HepG2 (cell line): Measurements from ENCODE around the gene MST1R. TPM values are rescaled to one million over a fixed set of nuclear protein-coding genes. Genes with fewer than 3 reads are reported as not detected.

Source experiments
- CEBPB ChIP-seq: IDR thresholded peaks from 2 replicates; pipeline ENCODE4 v1.6.1; 2011; ENCODE audit warnings: low read depth, low read length, improper control_type of control experiment, borderline replicate concordance
- CERS6 ChIP-seq: sonication (generic); formaldehyde crosslinking; IDR thresholded peaks from 2 replicates; pipeline ENCODE4 v1.5.0; 2020; ENCODE audit warnings: missing genetic modification reagents
- CHD2 ChIP-seq: IDR thresholded peaks from 2 replicates; pipeline ENCODE4 v1.6.1; 2011; ENCODE audit warnings: low read depth, low read length, improper control_type of control experiment
- DMAP1 ChIP-seq: IDR thresholded peaks from 2 replicates; pipeline ENCODE4 v1.6.1; 2016
- FIP1L1 ChIP-seq: fragments of 200-400 bp; formaldehyde crosslinking; IDR thresholded peaks from 2 replicates; pipeline ENCODE4 v1.6.1; 2018; ENCODE audit warnings: low read depth, mild to moderate bottlenecking, low read length, moderate library complexity, borderline replicate concordance; ENCODE audit not compliant: insufficient read depth
- GLI4 ChIP-seq: sonication (generic); formaldehyde crosslinking; IDR thresholded peaks from 2 replicates; pipeline ENCODE4 v1.5.1; 2020; ENCODE audit warnings: missing genetic modification reagents, mild to moderate bottlenecking, moderate library complexity, borderline replicate concordance
- HOXA7 ChIP-seq: sonication (generic); formaldehyde crosslinking; IDR thresholded peaks from 2 replicates; pipeline ENCODE4 v1.8.1; 2022; ENCODE audit warnings: mild to moderate bottlenecking, missing genetic modification reagents, moderate library complexity
- IRF9 ChIP-seq: sonication (generic); formaldehyde crosslinking; IDR thresholded peaks from 2 replicates; pipeline ENCODE4 v1.8.0; 2022; ENCODE audit warnings: missing genetic modification reagents, mild to moderate bottlenecking, borderline replicate concordance
- MAF1 ChIP-seq: sonication (generic); formaldehyde crosslinking; IDR thresholded peaks from 2 replicates; pipeline ENCODE4 v1.5.0; 2020; ENCODE audit warnings: missing genetic modification reagents, borderline replicate concordance
- MAFG ChIP-seq: sonication (generic); formaldehyde crosslinking; IDR thresholded peaks from 2 replicates; pipeline ENCODE4 v1.5.1; 2020; ENCODE audit warnings: mild to moderate bottlenecking, missing genetic modification reagents
- PAX8 ChIP-seq: sonication (generic); formaldehyde crosslinking; IDR thresholded peaks from 2 replicates; pipeline ENCODE4 v1.8.0; 2022; ENCODE audit warnings: mild to moderate bottlenecking, missing genetic modification reagents, borderline replicate concordance
- SIX1 ChIP-seq: sonication (generic); formaldehyde crosslinking; IDR thresholded peaks from 2 replicates; pipeline ENCODE4 v1.4.0; 2020; ENCODE audit warnings: missing genetic modification reagents, borderline replicate concordance
- SNAPC5 ChIP-seq: sonication (generic); formaldehyde crosslinking; IDR thresholded peaks from 2 replicates; pipeline ENCODE4 v1.8.1; 2023; ENCODE audit warnings: mild to moderate bottlenecking, missing genetic modification reagents, borderline replicate concordance
- THAP8 ChIP-seq: sonication (generic); formaldehyde crosslinking; IDR thresholded peaks from 2 replicates; pipeline ENCODE4 v1.5.1; 2020; ENCODE audit warnings: missing genetic modification reagents, mild to moderate bottlenecking, borderline replicate concordance
- ZBTB39 ChIP-seq: sonication (generic); formaldehyde crosslinking; IDR thresholded peaks from 2 replicates; pipeline ENCODE4 v1.5.0; 2020; ENCODE audit warnings: missing genetic modification reagents
- ZBTB7A ChIP-seq: sonication (generic); formaldehyde crosslinking; IDR thresholded peaks from 2 replicates; pipeline ENCODE4 v1.8.0; 2022; ENCODE audit warnings: mild to moderate bottlenecking, missing genetic modification reagents
- ZC3H4 ChIP-seq: sonication (generic); formaldehyde crosslinking; IDR thresholded peaks from 2 replicates; pipeline ENCODE4 v1.4.0; 2020; ENCODE audit warnings: missing genetic modification reagents, borderline replicate concordance
- ZGPAT ChIP-seq: IDR thresholded peaks from 2 replicates; pipeline ENCODE4 v1.6.1; 2016; ENCODE audit warnings: mild to moderate bottlenecking
- ZNF136 ChIP-seq: sonication (generic); formaldehyde crosslinking; IDR thresholded peaks from 2 replicates; pipeline ENCODE4 v1.8.1; 2022; ENCODE audit warnings: low read depth, mild to moderate bottlenecking, moderate library complexity, missing genetic modification reagents
- ZNF282 ChIP-seq: fragments of 450-650 bp; IDR thresholded peaks from 2 replicates; pipeline ENCODE4 v1.6.1; 2018; ENCODE audit not compliant: partially characterized antibody
- ZNF570 ChIP-seq: sonication (generic); formaldehyde crosslinking; IDR thresholded peaks from 2 replicates; pipeline ENCODE4 v1.4.0; 2020; ENCODE audit warnings: mild to moderate bottlenecking, missing genetic modification reagents, borderline replicate concordance
- ZNF577 ChIP-seq: sonication (generic); formaldehyde crosslinking; IDR thresholded peaks from 2 replicates; pipeline ENCODE4 v1.4.0; 2020; ENCODE audit warnings: mild to moderate bottlenecking, low read depth, missing genetic modification reagents, borderline replicate concordance
- ZNF841 ChIP-seq: sonication (generic); formaldehyde crosslinking; IDR thresholded peaks from 2 replicates; pipeline ENCODE4 v1.8.1; 2023; ENCODE audit warnings: missing genetic modification reagents, borderline replicate concordance
- polyA plus RNA-seq, 8 experiments: library from polyadenylated mRNA; depleted of rRNA in 3 of 8; stranded (reverse) in 7 of 8; unstranded in 1 of 8; fragments of >200 nt; fragmentation: Illumina TruSeq in 4 of 8; extraction: Trizol in 4 of 8; gene quantifications; 2 replicates each; pipeline versions ENCODE4 v1.2.1 to v1.2.3, GENCODE V29; 2011 to 2016; ENCODE audit warnings: low read depth in 4 of 8, missing spikeins in 1 of 8, mixed read lengths in 1 of 8; ENCODE audit not compliant: insufficient read depth in 1 of 8
- total RNA-seq, 5 experiments: library from RNA; depleted of rRNA; stranded (reverse); fragments of >200 nt; fragmentation: Illumina TruSeq; extraction: Trizol; gene quantifications; 2 replicates each; pipeline ENCODE4 v1.2.3, GENCODE V29; 2016; ENCODE audit warnings: low read depth in 1 of 5

Gene MST1R
- total and polyA plus RNA-seq, 2 of the 13 experiments (the other 11 are each of a cell fraction or from before 2014, with no cell fraction given): 0.11 to 0.77 TPM

- TF ChIP-seq MAF1 (CRISPR knock-in tag) (no peak), FIP1L1 (no peak), DMAP1 (CRISPR knock-in tag) (peak; percentile 71), ZC3H4 (CRISPR knock-in tag) (no peak), ZBTB39 (CRISPR knock-in tag) (no peak), HOXA7 (CRISPR knock-in tag) (no peak), THAP8 (CRISPR knock-in tag) (no peak), ZNF570 (CRISPR knock-in tag) (no peak), ZNF577 (CRISPR knock-in tag) (no peak), ZNF282 (no peak), GLI4 (CRISPR knock-in tag) (peak; percentile 77; the same call in 1 of the 2 replicates), ZGPAT (CRISPR knock-in tag) (peak; percentile 90), SNAPC5 (CRISPR knock-in tag) (no peak), CHD2 (peak; percentile 49; the same call in 1 of the 2 replicates), CEBPB (peak; percentile 87), IRF9 (CRISPR knock-in tag) (no peak), ZBTB7A (no peak), MAFG (CRISPR knock-in tag) (no peak), ZNF841 (CRISPR knock-in tag) (no peak), SIX1 (CRISPR knock-in tag) (no peak), ZNF136 (CRISPR knock-in tag) (peak; percentile 62; the same call in 1 of the 2 replicates), CERS6 (CRISPR knock-in tag) (no peak), PAX8 (no peak)
Measured at GRCh38 chr3:49929291-49930167, 25.9 kb upstream of the MST1R start, which contains the start of gene MON1A (continued).
